CD4-positive, alpha-beta T cell treated with Interleukin-2 at 100 ng/mL for 4 hours (primary cell): ENCODE results near the gene MAB21L3.

Source experiments
- DNase-seq: peaks from one replicate; pipeline ENCODE4 v3.0.0-alpha.2; 2020; ENCODE audit warnings: low spot score

The MAB21L3 gene

DNA sequence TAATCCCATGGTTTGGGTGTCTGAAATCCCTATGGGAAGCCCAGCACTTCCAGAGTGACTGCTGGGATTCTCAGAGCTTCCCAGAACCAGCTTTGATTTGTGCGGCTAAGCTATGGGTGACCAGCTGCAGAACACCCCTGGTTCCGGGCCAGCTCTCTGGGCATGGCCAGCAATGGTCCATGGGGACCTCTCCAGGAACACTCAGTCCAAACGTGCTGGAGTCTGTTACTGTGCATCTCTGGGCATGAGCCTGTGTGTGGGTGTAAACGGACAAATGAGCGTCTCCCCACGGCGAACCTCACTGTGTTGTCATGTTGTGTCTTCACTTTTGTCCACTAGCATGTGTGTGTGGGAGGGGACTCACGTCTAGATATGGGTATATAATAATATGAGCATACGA, 54.4 kb downstream of the MAB21L3 start:
- DNase-seq: no peak

GRCh38 chr1:116166011-116166571, 54.9 kb downstream of the MAB21L3 start:
- DNase-seq: no peak

DNA sequence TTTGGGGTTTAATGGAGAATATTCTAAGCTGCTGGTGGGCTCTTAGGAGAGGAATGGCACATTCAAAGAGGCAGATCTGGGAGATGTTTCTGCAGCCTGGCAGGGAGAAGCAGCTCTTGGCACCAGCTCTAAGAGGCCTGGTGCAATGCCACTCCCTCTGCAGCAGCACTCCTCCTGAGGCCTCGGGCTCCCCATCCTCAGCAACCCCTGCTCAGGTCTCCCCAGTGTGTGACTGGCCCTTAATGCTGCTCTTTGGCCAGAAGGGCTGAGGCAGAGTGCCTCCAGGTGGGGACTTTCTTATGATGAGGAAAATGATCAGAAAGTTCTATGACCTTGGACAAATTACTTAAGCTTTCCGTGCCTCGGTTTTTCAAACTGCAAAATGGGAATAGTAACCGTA, 55.5 kb downstream of the MAB21L3 start:
- DNase-seq: no peak

GRCh38 chr1:116167625-116168276, 56.6 kb downstream of the MAB21L3 start:
- DNase-seq: no peak

GRCh38 chr1:116168277-116169032, 57.3 kb downstream of the MAB21L3 start:
- peak; percentile 85 for DNase-seq

DNA sequence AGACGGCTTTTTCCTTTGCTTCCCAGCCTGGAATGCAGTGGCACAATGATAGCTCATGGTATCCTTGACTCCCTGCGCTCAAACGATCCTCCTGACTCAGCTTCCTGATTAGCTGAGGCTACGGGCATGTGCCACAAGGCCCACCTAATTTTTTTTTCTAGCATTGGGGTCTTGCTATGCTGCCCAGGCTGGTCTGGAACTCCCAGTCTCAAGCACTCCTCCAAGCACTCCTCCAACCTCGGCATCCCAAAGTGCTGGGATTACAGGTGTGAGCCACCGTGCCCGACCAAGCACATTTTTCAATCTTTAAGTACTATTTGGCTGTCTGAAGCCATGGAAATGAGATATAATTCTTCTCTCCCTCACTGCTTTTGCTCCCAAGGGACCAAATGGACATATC, 58.7 kb downstream of the MAB21L3 start:
- DNase-seq: no peak

- DNase-seq: no peak
Measured at GRCh38 chr1:116170721-116171589, 59.8 kb downstream of the MAB21L3 start.

- no peak for DNase-seq
Measured at GRCh38 chr1:116172666-116173065, 61.5 kb downstream of the MAB21L3 start.

GRCh38 chr1:116175611-116176010, 64.4 kb downstream of the MAB21L3 start:
- DNase-seq: no peak

GRCh38 chr1:116176306-116176789, 65.1 kb downstream of the MAB21L3 start:
- DNase-seq: no peak

DNA sequence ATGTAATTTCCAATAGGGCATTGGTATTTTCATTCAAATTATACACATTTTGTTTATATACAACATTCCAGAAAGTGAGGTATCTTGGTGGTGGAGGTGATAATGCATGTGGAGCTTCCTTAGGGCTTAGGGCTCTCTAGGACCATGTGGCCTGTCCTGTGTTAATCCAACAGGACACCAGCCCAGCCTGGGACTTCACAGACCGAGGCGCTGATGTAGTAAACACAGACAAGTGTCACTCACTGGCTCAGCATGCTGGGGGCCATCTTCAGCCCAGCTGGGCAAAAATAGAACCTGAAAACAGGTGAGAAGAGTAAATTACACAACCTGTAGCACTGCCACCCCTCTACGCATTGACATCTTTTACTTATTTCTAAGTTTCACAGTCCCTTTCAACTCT, 66.7 kb downstream of the MAB21L3 start:
- no peak for DNase-seq

DNA sequence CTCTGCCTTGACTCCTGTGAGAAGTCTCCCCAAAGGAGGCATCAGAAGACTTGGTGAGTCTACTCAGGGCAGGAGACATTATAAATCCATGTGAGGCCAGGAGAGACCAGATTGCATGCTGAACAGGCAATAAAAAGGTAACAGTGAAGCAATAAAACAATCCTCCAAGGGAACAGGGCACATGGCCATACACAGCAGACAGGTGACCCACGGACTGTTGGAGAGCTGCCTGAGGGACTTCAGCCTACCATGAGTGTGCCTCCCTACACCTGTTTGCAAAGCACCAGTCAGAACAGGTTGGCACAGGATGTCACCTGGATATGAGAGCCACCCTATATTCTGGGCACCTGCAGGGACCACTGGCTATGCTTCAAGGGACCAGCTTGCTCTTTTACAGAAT, 67.6 kb downstream of the MAB21L3 start:
- DNase-seq: no peak

DNA sequence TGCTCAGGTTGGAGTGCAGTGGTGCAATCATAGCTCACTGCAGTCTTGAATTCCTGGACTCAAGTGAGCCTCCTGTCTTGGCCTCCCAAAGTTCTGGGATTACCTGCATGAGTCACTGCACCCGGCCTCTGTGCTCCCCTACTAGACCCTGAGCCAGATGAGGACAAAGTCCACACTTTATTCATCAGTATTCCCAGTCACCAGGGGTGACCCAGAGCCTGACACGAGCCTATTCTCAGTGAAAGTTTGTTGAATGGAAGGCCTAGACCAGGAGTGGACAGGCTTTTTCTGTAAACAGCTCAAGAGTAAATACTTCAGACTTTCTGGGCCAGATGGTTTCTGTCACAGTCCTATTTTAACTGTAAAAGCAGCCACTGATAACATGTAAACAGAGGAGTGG, 68.2 kb downstream of the MAB21L3 start:
- no peak for DNase-seq

DNA sequence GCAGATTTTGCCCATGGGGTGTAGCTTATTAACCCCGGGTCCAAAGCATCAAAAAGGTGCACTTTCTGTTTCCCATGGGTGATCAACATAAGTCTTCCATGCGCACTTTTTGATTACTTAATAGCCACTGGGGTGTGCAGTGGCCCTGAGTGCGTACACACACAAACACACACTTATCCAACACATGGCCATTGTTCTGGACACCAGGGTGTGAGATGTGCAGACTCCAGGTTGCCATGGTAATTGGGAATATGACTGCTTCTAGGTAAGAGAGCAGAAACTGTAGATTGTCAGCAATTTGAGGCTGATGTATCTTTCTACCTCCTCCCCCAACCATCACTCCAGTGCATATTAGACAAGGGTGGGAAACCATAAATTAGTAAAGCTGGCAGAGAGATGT, 68.8 kb downstream of the MAB21L3 start:
- DNase-seq: no peak

GRCh38 chr1:116182019-116182714, 71.0 kb downstream of the MAB21L3 start:
- DNase-seq: no peak
